Measurements from ENCODE around the gene RBM39.

GRCh38 chr20:35710039-35710438 is 32.0 kb downstream of the RBM39 start:
- TF ChIP-seq CTCF (IDR thresholded peaks at IDR 0.05; ENCODE audit: low read depth, low read length): no peak
- TF ChIP-seq EZH2phosphoT487 (IDR thresholded peaks at IDR 0.05; ENCODE audit: low read depth): no peak
